ENCODE measurements around the gene MASTL.

MASTL gene

GRCh38 chr10:27225642-27226257 lies 70.6 kb downstream of the MASTL start:
- no peak for DNase-seq

- DNase-seq, result no peak
These were observed 74.9 kb downstream of the MASTL start for GRCh38 chr10:27230022-27230421.

- no peak for DNase-seq
These were observed 80.6 kb downstream of the MASTL start for GRCh38 chr10:27235706-27236105.
